Stimulated activated CD8-positive, alpha-beta memory T cell treated with anti-CD3 and anti-CD28 coated beads, Interleukin-2, amount 100 ng/mL, for 48 hours (primary cell): ENCODE measurements around the gene DPY19L2.
"Not testable (repeated sequence)": the region's sequence is repeated elsewhere in the genome, so short reads cannot be mapped to it uniquely, and the experiment has no call there.

Experiments used
- DNase-seq, 2 donors: peaks; one replicate each; pipeline ENCODE4 v3.0.0-alpha.2; 2020; ENCODE audit warnings: low read depth in 2 of 2

DPY19L2 gene

DNA sequence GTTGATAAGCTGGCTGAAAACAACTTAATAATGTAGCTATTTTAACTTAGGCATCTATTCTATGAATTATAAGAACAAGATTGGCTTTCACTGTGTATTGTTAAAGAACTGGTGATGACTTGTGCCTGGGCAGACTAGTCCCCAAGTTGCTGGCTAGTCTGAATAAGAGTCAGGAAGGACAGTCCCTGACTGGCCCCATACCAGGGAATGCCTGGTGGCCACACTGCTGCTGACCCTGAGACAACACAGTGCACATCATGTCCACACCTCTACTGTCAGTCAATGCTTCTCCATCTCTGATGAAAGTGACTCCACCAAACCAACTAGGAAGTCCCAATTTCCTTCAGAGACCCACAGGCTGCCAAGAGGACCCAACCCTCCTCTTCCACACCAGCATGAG is 130.5 kb downstream of the DPY19L2 start:
- not testable (repeated sequence) for DNase-seq

DNA sequence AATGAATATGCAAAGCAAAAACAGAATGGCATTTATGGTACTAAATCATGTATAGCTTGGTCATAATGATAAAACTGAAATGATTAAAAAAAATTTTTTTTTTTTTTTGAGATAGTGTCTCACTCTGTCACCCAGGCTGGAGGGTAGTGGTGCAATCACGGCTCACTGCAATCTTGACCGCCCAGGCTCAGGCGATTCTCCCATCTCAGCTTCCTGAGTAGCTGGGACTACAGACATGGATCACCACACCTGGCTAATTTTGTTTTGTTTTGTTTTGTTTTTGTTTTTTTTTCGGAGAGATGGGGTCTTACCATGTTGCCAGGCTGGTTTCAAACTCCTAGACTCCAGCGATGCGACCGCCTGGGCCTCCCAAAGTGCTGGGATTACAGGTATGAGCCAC is 138.7 kb downstream of the DPY19L2 start:
- not testable (repeated sequence) for DNase-seq

DNA sequence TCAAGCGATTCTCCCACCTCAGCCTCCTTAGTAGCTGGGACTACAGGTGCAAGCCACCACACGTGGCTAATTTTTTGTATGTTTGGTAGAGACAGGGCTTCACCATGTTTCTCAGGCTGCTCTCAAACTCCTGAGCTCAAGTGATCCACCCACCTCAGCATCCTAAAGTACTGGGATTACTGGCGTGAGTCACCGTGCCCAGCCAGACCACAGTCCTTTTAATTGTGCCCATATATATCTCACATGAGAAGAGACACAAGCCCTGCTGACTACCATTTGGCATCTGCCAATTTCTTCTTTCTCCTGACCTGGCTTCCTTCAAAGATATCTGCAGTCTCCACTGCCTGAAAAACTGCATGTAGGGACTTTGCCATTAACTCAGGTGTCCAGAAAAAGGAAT is 142.5 kb downstream of the DPY19L2 start:
- no peak for DNase-seq

DNA sequence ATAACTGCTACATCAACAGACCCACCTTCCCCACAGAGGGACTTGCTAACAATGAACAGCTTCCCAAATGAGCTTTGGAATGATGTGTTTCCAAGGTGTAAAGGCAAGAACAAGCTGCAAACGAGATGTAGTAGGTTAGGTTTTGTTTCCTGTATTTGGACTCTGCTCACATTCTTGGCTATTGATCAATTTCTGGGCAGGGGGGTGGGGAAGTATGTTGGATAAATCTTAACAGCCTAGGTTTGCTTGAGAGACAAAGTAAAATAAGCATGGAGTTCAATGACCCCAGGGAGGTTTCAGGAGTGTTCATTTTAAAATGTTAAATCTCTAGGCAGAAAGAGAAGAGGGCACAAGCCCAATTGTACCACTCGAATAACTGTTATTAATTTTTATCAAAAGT is 146.6 kb downstream of the DPY19L2 start:
- no peak for DNase-seq
